WTC11 (cell line): Measurements from ENCODE around the gene DUSP19. TPM values are rescaled to one million over a fixed set of nuclear protein-coding genes. Genes with fewer than 3 reads are reported as not detected.
A peak's percentile ranks its signal among the peaks of the same experiment; 100 is the strongest.

Source experiments
- ARID4B ChIP-seq: sonication (generic); formaldehyde crosslinking; IDR thresholded peaks from 2 replicates; pipeline ENCODE4 v1.8.0; 2023; ENCODE audit warnings: missing genetic modification reagents, mild to moderate bottlenecking, borderline replicate concordance
- CREM ChIP-seq: sonication (generic); formaldehyde crosslinking; IDR thresholded peaks from 2 replicates; pipeline ENCODE4 v1.8.1; 2022; ENCODE audit warnings: mild to moderate bottlenecking, missing genetic modification reagents, moderate library complexity
- E2F5 ChIP-seq: sonication (generic); formaldehyde crosslinking; IDR thresholded peaks from 2 replicates; pipeline ENCODE4 v1.8.1; 2022; ENCODE audit warnings: mild to moderate bottlenecking, moderate library complexity, missing genetic modification reagents
- ELF4 ChIP-seq: sonication (generic); formaldehyde crosslinking; IDR thresholded peaks from 2 replicates; pipeline ENCODE4 v1.8.1; 2022; ENCODE audit warnings: low read depth, mild to moderate bottlenecking, moderate library complexity, missing genetic modification reagents
- EMX1 ChIP-seq: fragments of 250-450 bp; sonication (Bioruptor Pico); IDR thresholded peaks from 2 replicates; pipeline ENCODE4 v1.8.0; 2021; ENCODE audit warnings: mild to moderate bottlenecking
- ESRRA ChIP-seq: sonication (generic); formaldehyde crosslinking; IDR thresholded peaks from 2 replicates; pipeline ENCODE4 v1.8.1; 2022; ENCODE audit warnings: mild to moderate bottlenecking, missing genetic modification reagents, borderline replicate concordance
- ETV6 ChIP-seq: sonication (generic); formaldehyde crosslinking; IDR thresholded peaks from 2 replicates; pipeline ENCODE4 v1.8.1; 2022; ENCODE audit warnings: mild to moderate bottlenecking, missing genetic modification reagents
- FOXP4 ChIP-seq: sonication (generic); formaldehyde crosslinking; IDR thresholded peaks from 2 replicates; pipeline ENCODE4 v1.8.0; 2022; ENCODE audit warnings: mild to moderate bottlenecking, missing genetic modification reagents
- HMGA2 ChIP-seq: fragments of 250-450 bp; sonication (Bioruptor Pico); IDR thresholded peaks from 2 replicates; pipeline ENCODE4 v1.4.0; 2021; ENCODE audit warnings: mild to moderate bottlenecking, moderate library complexity
- MAX ChIP-seq: sonication (generic); formaldehyde crosslinking; IDR thresholded peaks from 2 replicates; pipeline ENCODE4 v1.8.0; 2022; ENCODE audit warnings: mild to moderate bottlenecking, missing genetic modification reagents
- MLX ChIP-seq: sonication (generic); formaldehyde crosslinking; IDR thresholded peaks from 2 replicates; pipeline ENCODE4 v1.8.1; 2023; ENCODE audit warnings: mild to moderate bottlenecking, missing genetic modification reagents, moderate library complexity
- NFE2L1 ChIP-seq: sonication (generic); formaldehyde crosslinking; IDR thresholded peaks from 2 replicates; pipeline ENCODE4 v1.8.1; 2023; ENCODE audit warnings: missing genetic modification reagents
- NR1H2 ChIP-seq: sonication (generic); formaldehyde crosslinking; IDR thresholded peaks from 2 replicates; pipeline ENCODE4 v1.9.0; 2021; ENCODE audit warnings: mild to moderate bottlenecking, moderate library complexity, missing genetic modification reagents
- OVOL2 ChIP-seq: fragments of 250-450 bp; sonication (Bioruptor Pico); IDR thresholded peaks from 2 replicates; pipeline ENCODE4 v1.9.0; 2021; ENCODE audit warnings: mild to moderate bottlenecking, borderline replicate concordance
- PRDM15 ChIP-seq: sonication (generic); formaldehyde crosslinking; IDR thresholded peaks from 2 replicates; pipeline ENCODE4 v1.8.0; 2022; ENCODE audit warnings: missing genetic modification reagents
- PRRX2 ChIP-seq: fragments of 250-450 bp; sonication (Bioruptor Pico); IDR thresholded peaks from 2 replicates; pipeline ENCODE4 v1.8.0; 2021; ENCODE audit warnings: mild to moderate bottlenecking
- SOX15 ChIP-seq: fragments of 250-450 bp; sonication (Bioruptor Pico); IDR thresholded peaks from 2 replicates; pipeline ENCODE4 v1.9.0; 2021; ENCODE audit warnings: mild to moderate bottlenecking
- TEAD4 ChIP-seq: sonication (generic); formaldehyde crosslinking; IDR thresholded peaks from 2 replicates; pipeline ENCODE4 v1.8.0; 2022; ENCODE audit warnings: mild to moderate bottlenecking, missing genetic modification reagents
- ZBTB43 ChIP-seq: sonication (generic); formaldehyde crosslinking; IDR thresholded peaks from 2 replicates; pipeline ENCODE4 v1.8.1; 2023; ENCODE audit warnings: mild to moderate bottlenecking, missing genetic modification reagents
- ZMAT4 ChIP-seq: fragments of 250-450 bp; sonication (Bioruptor Pico); IDR thresholded peaks from 2 replicates; pipeline ENCODE4 v1.9.0; 2021; ENCODE audit warnings: mild to moderate bottlenecking
- ZNF232 ChIP-seq: sonication (generic); formaldehyde crosslinking; IDR thresholded peaks from 2 replicates; pipeline ENCODE4 v1.8.0; 2022; ENCODE audit warnings: mild to moderate bottlenecking, missing genetic modification reagents
- ZNF263 ChIP-seq: sonication (generic); formaldehyde crosslinking; IDR thresholded peaks from 2 replicates; pipeline ENCODE4 v1.8.1; 2022; ENCODE audit warnings: low read depth, mild to moderate bottlenecking, moderate library complexity, missing genetic modification reagents
- ZNF317 ChIP-seq: sonication (generic); formaldehyde crosslinking; IDR thresholded peaks from 2 replicates; pipeline ENCODE4 v1.8.1; 2023; ENCODE audit warnings: low read depth, mild to moderate bottlenecking, moderate library complexity, missing genetic modification reagents, borderline replicate concordance
- ZNF416 ChIP-seq: fragments of 250-450 bp; sonication (Bioruptor Pico); IDR thresholded peaks from 2 replicates; pipeline ENCODE4 v1.9.0; 2021; ENCODE audit warnings: mild to moderate bottlenecking, inconsistent platforms
- ZNF423 ChIP-seq: fragments of 250-450 bp; sonication (Bioruptor Pico); IDR thresholded peaks from 2 replicates; pipeline ENCODE4 v2.1.2; 2022; ENCODE audit warnings: mild to moderate bottlenecking, moderate library complexity
- ZNF671 ChIP-seq: fragments of 250-450 bp; sonication (Bioruptor Pico); IDR thresholded peaks from 2 replicates; pipeline ENCODE4 v1.8.0; 2021; ENCODE audit warnings: mild to moderate bottlenecking
- total RNA-seq: library from RNA; stranded (reverse); gene quantifications from 3 replicates; pipeline ENCODE4 v1.2.3, GENCODE V29; 2021

Gene DUSP19
- total RNA-seq, 1 experiment from 2014 or later, result 3.9 TPM

GRCh38 chr2:183038341-183039300, 39.9 kb upstream of the DUSP19 start, which contains the start of gene NCKAP1 (continued):
- TF ChIP-seq SOX15 (CRISPR knock-in tag), result no peak
- TF ChIP-seq NR1H2 (CRISPR knock-in tag), result no peak
- TF ChIP-seq OVOL2, result no peak
- peak; percentile 33; the same call in 1 of the 2 replicates for TF ChIP-seq ETV6 (CRISPR knock-in tag)
- TF ChIP-seq CREM (CRISPR knock-in tag), result no peak
- peak; percentile 38; the same call in 1 of the 2 replicates for TF ChIP-seq MAX (CRISPR knock-in tag)
- no peak for TF ChIP-seq PRDM15
- no peak for TF ChIP-seq ZNF416 (CRISPR knock-in tag)
- TF ChIP-seq ZBTB43, result no peak
- TF ChIP-seq PRRX2 (CRISPR knock-in tag), result no peak; the same call in 1 of the 2 replicates
- no peak for TF ChIP-seq ZNF263 (CRISPR knock-in tag)
- peak; percentile 15; the same call in 1 of the 2 replicates for TF ChIP-seq ZNF232 (CRISPR knock-in tag)
- no peak for TF ChIP-seq ZNF671 (CRISPR knock-in tag)
- no peak for TF ChIP-seq EMX1 (CRISPR knock-in tag)
- peak; percentile 20; the same call in 1 of the 2 replicates for TF ChIP-seq ARID4B
- TF ChIP-seq ZNF423 (CRISPR knock-in tag), result no peak
- TF ChIP-seq NFE2L1 (CRISPR knock-in tag), result no peak
- TF ChIP-seq ZMAT4, result no peak
- TF ChIP-seq MLX (CRISPR knock-in tag), result no peak
- TF ChIP-seq E2F5 (CRISPR knock-in tag), result no peak; the same call in 1 of the 2 replicates
- TF ChIP-seq ESRRA (CRISPR knock-in tag), result no peak
- TF ChIP-seq HMGA2 (CRISPR knock-in tag), result no peak
- TF ChIP-seq TEAD4 (CRISPR knock-in tag), result no peak
- no peak for TF ChIP-seq ELF4 (CRISPR knock-in tag)
- TF ChIP-seq FOXP4 (CRISPR knock-in tag), result no peak
- TF ChIP-seq ZNF317 (CRISPR knock-in tag), result no peak
